Measurements from ENCODE around the gene PER3.

The PER3 gene

GRCh38 chr1:7878027-7878426 is 93.9 kb downstream of the PER3 start:
- DNase-seq: no peak

- no peak for DNase-seq
These were observed 95.1 kb downstream of the PER3 start for GRCh38 chr1:7879228-7879627.

GRCh38 chr1:7884757-7885156 is 100.7 kb downstream of the PER3 start:
- no peak for DNase-seq

GRCh38 chr1:7885513-7886404 is 101.7 kb downstream of the PER3 start:
- peak; percentile 33 for DNase-seq

GRCh38 chr1:7886405-7886745 is 102.3 kb downstream of the PER3 start:
- DNase-seq: no peak

GRCh38 chr1:7888248-7889081 is 104.4 kb downstream of the PER3 start:
- DNase-seq: no peak

- DNase-seq: no peak
These were observed 106.8 kb downstream of the PER3 start for GRCh38 chr1:7890853-7891252.

- DNase-seq: no peak
These were observed 107.7 kb downstream of the PER3 start for GRCh38 chr1:7891804-7892203.

- no peak for DNase-seq
These were observed 109.6 kb downstream of the PER3 start for GRCh38 chr1:7893529-7894180.

Data from activated CD4-positive, alpha-beta T cell treated with anti-CD3 and anti-CD28 coated beads, Interleukin-2, Interleukin-6, amounts not matched to agents 100 ng/mL and 50 ng/mL, durations not matched to agents 16 hours and 8 hours (primary cell).